GM19455 (cell line): ENCODE results near the gene CENPS.
"Not testable (repeated sequence)": the region's sequence is repeated elsewhere in the genome, so short reads cannot be mapped to it uniquely, and the experiment has no call there.

Source experiments
- ATAC-seq: cut with Tn5 transposase; IDR thresholded peaks from one replicate; pipeline ENCODE4 v1.9.1; 2021; ENCODE audit not compliant: unreplicated experiment

The CENPS gene

GRCh38 chr1:10430216-10431069, at the start of gene CENPS:
Gene CENPS, plus strand, starts transcription at chr1:10430433. Its CDS starts 85 bp downstream, at chr1:10430518.
- peak; percentile 77 for ATAC-seq

GRCh38 chr1:10380594-10381275, 49.5 kb upstream of the CENPS start:
- no peak for ATAC-seq

- no peak for ATAC-seq
These were observed 46.6 kb upstream of the CENPS start for GRCh38 chr1:10383630-10384029.

GRCh38 chr1:10384219-10384618, 46.0 kb upstream of the CENPS start:
- ATAC-seq: no peak

GRCh38 chr1:10386761-10387676, 43.2 kb upstream of the CENPS start:
- no peak for ATAC-seq

- ATAC-seq: no peak
These were observed 42.4 kb upstream of the CENPS start for GRCh38 chr1:10387677-10388386.

GRCh38 chr1:10388387-10388715, 41.9 kb upstream of the CENPS start:
- ATAC-seq: no peak

GRCh38 chr1:10389271-10389973, 40.8 kb upstream of the CENPS start:
- ATAC-seq: no peak

GRCh38 chr1:10396870-10397269, 33.4 kb upstream of the CENPS start:
- ATAC-seq: no peak

- ATAC-seq: no peak
These were observed 31.9 kb upstream of the CENPS start for GRCh38 chr1:10398278-10398733.

- peak; percentile 95 for ATAC-seq
These were observed 31.3 kb upstream of the CENPS start, which contains the start of gene PGD for GRCh38 chr1:10398734-10399443. Gene PGD, plus strand, starts transcription at chr1:10399064. Its CDS starts 54 bp downstream, at chr1:10399118.

GRCh38 chr1:10399444-10399941, 30.7 kb upstream of the CENPS start:
- ATAC-seq: no peak

GRCh38 chr1:10400013-10400412, 30.2 kb upstream of the CENPS start:
- no peak for ATAC-seq

- no peak for ATAC-seq
These were observed 29.0 kb upstream of the CENPS start for GRCh38 chr1:10401281-10401680.

GRCh38 chr1:10402729-10403274, 27.4 kb upstream of the CENPS start:
- no peak for ATAC-seq

GRCh38 chr1:10407201-10407600, 23.0 kb upstream of the CENPS start:
- ATAC-seq: no peak

GRCh38 chr1:10415211-10415930, 14.9 kb upstream of the CENPS start:
- no peak for ATAC-seq

GRCh38 chr1:10415967-10416366, 14.3 kb upstream of the CENPS start:
- not testable (repeated sequence) for ATAC-seq
